DMS79 treated with DMSO at 0.1 percent for 48 hours (cell line): ENCODE results near the gene CHPF.

Experiments
- DNase-seq: peaks from one replicate; lab custom pipeline; 2025; lab: John Stamatoyannopoulos, UW

CHPF gene

DNA sequence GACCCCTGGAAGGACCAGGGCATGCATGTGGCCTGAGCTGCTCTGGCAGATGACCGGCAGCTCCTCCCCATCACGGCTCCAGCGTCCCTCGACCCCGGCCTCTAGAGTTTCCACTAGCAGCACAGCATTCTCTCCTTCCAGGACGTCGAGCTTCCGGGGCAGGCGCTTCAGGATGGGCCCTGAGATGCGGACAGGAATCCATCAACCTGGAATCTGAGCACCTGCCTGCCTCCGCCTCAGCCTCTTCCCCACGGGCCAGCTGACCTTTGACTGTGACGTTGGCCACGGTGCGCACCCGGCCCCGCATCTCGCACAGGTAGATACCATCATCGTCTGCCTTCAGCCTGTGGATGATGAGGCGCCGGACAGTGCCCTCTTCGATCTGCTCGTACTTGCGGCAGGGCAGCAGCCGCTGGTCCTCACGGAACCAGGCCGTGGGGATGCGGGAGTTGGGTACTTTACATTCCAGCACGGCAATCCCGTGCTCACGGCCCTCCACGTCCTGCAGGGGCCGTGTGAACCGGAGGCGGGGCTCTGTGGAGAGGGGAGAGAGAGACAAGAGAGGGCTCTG, 24.3 kb upstream of the CHPF start:
- DNase-seq, result no peak

DNA sequence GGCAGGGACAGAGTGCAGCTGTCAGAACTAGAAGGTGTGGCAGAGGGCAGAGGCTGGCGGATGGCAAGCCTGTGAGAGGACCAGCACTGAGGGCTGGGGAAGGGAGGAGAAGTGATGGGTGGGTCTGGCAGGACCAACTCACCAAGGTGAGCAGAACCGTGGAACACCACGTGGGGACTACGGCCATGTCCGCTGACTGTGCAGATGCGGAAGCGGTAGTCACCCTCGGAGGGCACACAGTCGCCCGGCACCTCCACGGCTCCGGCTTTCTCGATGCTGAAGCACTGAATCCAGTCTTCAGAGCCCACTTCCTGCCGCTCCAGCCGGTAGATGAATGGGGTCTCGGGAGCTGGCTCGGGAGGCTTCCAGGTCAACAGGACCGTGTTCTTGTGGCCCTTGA, 23.5 kb upstream of the CHPF start:
- no peak for DNase-seq

DNA sequence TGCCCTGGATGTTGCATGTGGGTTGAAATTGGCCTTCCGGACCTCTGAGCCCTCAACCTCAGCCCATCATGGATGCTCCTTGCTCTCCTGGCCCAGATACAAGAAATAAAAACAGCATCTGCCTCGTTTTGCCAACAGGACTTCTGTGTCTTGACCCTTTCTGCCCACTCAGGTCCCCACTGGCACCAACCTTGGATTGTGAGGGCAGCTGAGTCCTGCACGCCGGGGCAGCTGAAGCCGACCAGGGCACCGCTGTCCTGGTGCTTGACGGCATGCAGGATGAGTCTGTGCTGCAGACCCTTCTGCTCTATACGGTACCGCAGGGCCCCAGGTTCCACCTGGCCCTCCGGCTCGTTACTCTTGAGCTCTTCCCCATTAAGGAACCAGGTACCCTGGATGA, 23.0 kb upstream of the CHPF start:
- no peak for DNase-seq

DNA sequence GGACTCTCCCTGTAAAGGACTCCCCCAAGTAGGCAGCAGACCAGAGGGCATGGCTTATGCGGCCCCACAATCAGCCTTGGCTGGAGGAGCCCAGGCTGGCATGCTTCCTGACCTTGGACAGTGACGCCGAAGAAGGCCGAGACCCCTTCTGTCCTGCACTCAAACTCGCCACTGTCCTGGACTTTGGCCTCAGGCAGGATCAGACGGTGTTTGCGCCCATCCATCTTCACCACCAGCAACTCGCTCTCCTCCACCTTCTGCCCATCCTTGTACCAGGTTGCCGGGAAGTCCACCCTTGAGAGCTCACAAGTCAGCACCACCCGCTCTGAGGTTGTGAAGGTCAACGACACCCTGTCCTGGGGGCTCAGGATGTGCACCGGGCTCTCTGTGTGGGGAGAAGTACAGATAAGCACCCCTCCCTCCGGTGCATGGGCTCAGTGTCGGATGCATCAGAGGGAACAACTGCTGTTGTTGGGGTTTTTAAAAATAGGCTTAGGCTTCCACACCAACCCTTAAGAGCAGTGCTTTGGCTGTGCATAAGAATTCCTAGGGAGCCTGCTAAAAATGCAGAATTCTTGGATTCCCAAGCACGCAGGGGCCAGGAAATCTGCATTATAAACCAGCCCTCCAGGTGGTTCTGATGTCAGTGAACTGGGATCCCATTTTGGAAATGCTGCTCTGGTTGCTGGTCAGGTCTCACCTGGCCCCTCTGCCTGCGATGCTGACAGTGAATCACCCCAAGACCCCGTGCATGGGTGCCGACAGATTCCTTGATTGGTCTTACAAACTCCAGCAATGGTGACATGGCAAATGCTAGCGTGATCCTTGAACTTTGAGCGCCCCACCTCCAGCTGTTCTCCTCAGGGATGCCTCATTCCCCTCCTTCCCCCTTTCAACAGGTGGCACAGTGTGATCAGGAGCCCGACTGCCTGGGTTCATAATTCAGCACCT, 21.8 kb upstream of the CHPF start:
- no peak for DNase-seq

DNA sequence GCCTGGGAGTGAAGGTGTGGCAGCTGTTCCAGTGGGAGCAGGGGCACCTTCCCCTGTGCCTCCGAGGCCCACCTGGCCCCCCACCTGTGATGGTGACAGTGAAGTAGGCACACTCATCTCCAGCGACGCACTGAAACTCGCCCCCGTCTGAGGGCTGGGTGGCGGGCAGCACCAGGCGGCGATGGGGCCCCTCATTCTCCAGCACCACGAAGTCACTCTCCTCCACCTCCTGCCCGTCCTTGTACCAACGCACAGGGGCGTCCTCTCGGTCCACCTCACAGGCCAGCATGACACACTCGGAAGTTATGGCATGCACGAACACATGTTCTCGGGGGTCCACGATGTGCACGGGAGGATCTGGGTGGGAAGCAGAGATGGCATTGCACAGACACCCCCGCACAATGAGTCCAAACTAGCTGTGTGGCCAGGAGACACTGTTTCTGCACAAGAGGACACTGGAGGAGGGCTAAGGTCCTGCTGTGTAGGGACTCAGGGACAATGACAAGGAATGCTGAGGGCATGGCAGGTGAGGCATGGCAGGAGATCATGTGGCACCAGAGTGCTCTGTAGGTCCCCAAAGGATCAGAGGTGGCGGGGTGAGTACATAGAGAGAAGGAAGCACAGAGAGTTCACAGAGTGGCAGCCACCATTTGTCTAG, 19.8 kb upstream of the CHPF start:
- no peak for DNase-seq

DNA sequence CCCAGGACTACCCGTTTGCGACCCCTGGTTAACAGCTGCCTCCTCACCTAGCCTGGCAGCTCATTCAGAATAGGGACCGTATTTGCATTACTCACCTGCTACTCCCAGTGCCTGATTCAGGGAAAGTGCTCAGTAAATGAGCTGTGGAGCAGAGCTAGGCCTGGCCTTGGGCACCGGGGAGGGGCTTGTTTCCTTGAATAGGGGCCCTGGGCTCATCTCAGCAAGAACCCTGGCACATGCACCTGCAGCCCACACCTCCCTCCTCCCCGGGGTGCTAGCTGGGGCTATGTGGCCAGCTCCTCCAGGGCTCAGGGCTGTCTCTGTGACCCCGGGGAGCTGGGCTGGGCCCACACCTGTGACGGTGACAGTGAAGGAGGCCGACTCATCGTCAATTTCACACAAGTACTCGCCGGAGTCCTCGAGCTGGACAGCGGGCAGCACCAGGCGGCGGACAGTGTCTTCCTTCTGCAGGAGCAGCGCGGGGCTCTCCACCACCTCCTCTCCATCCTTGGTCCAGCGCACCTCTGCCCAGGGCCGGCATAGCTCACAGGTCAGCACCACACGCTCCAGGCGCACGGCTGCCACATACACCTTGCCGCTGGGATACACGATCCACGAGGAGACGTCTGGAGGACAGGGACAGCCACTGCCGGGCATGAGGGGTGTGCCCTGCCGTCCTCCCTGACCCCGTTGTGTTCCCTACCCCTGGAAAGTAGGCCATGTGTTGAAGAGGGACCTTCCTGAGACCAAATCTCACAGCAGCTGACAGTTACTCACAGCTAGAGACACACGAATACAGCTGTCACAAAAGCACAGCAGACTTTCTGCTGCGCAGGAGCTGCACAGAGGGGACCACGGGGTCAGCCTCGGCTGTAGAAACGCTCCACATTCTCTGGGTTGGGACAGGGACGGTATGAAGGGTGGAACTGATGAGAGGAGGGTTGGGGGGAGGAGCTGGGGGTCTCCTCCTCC, 18.7 kb upstream of the CHPF start:
- no peak for DNase-seq

DNA sequence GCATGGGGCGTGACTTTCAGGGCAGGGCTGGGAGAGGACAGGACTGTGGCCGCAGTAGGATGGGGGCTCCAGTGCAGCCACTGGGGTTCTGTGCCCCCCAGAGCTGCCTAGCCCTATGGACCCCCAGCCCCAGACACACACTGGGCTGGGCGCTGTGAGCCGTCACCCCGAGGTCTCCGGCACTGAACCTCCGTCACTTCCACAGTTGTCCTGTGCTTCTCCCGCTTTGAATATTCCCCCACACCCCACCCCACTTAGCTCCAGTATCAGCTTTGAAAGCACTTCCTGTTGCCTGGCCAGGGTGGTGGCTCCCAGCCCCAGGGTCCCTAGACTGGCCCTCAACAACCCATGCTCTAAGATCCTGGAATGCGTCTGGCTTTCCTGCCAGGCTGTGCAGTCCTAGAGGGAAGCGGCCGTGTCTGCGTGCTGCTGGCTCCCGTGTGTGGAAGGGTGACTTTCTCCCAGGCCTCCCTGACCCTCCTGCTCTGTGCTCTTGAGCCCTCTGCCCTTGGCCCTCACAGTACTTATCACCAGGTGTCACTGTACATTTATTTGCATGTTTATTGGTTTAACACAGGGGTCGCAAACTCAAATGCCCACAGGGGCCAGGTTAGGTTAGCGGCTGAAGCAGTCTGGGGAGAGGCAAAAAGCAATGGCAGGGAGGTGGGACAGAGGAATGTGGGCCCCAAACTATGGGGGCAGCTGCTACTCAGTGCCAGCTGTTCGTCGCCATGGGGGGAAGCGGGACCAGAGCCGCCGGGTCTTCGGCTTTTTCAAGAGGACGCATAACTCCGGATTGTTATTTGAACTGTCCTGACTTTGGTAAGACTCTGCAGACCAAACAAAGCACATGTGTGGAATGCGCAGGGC, 17.8 kb upstream of the CHPF start:
- DNase-seq, result no peak

DNA sequence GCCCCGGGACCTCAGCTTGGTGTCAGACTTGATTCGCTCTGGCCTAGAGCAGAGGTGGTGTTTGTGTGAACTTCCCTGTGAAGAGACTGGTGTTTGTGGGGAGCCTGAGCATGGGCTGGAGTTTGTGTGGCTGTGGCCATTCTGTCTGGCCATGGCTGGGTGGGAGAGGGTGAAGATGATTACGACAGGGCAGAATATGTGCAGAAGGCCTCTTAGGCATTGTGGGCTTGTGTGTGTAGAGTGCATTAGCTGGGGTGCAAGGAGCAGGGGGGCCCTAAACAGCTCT, 17.2 kb upstream of the CHPF start:
- no peak for DNase-seq

DNA sequence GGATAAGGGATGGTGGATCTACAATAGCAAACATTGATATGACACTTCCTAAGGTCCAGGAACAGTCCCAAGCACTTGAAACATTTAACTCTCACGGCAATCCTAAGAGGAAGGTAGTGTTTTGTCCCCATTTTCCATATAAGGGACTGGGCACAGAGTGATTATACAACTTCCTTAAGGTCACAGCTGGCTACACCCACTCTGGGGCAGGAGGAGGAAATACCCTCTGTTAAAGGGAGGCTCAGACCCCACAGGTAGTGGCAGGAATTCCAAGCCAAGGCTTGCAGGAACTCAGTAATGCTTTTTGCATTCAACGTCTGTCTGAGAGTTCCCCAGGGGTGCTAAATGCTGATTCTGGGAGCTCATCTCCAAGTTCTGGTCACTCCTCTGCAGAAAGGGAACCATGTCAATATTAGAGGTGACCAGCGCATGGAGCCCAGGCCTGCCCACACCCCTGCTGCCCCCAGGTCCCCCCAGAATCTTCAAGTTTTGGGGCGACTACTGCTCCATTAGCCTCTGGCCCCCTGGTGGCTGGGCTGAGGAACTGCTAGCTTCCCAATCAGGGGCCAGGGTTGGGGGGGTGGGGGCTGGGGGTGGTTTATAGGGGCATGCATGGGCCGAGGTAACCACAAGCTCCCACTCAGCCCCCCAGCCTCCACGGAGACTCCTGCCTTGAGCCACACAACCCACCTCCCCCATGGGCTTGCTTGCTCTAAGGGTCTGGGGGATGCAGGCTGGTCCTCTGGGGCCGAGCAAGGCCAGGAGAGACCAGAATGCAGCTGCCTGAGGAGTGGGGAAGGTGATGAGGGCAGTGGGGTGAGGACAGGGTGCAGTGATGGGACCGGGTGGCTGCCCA, 16.7 kb upstream of the CHPF start:
- no peak for DNase-seq

DNA sequence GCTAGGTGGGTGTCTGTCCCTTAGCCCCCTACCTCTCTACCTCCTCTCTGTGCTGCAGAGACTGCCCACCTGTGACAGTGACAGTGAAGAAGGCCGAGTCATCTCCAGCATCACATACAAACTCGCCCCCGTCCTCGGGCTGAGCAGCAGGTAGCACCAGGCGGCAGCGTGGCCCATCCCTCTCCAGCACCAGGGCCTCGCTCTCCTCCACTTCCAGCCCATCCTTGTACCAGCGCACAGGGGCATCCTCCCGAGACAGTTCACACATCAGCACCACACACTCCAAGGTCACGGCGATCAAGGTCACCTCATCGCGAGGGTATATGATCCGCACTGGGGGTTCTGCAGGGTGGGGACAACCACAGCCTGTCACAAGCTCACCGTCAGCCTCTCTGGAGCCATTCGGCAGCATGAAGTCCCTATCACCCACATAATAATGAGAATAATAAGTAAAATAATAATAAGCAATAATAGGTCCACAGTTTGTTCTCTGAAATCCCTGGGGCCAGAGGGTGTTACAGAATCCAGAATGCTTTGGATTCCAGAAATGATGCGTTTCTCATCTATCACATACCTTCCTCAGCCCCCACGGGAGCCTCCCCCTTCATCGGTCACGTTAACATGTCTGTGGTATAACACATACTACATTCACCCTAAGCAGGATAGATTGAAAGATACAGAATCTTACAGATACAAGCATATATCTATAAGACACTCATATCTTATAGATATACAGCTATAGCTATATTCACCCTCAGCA, 15.7 kb upstream of the CHPF start:
- no peak for DNase-seq

DNA sequence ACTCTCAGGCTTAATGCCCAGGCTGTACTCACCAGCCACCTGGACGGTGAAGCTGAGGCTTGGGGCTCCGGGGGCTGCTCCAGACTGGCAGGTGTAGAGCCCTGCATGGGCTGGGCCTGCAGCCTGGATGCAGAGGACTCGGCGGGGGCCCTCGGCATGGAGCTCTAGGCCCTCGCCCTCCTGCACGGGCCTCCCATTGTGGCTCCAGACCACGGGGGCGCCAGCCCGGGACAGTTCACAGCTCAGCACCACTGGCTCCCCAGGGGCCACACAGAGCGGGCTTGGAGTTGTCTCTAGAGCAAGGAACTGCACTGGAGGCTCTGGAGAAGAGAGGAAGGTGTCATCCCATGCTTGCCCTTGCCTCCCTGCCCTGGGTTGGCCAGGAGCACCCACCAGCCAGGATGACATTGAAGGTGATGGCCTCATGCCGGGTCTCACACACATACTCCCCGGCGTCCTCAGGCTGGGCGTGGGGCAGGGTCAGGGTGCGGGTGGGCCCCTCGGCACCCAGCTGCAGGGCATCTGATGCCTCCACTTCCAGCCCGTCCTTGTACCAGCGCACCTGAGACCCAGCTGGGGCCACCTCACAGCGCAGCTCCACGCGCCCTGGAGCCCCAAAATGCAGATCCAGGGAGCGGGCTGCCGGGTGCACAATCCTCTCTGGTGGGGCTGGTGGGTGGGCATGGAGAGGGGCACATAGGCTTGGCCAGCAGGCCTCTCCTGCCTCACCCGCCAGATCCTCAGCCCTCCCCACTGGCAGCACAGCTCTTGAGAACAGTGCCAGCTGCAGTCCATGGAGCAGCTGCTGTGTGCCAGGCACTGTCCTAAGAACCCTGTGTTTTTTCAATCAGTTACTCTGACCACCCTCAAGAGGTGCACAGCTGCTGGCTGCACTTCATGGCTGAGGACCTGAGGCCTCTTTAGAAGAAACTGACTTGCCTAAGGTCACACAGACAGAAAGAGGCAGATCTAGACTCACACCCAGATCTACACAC, 14.5 kb upstream of the CHPF start:
- no peak for DNase-seq

DNA sequence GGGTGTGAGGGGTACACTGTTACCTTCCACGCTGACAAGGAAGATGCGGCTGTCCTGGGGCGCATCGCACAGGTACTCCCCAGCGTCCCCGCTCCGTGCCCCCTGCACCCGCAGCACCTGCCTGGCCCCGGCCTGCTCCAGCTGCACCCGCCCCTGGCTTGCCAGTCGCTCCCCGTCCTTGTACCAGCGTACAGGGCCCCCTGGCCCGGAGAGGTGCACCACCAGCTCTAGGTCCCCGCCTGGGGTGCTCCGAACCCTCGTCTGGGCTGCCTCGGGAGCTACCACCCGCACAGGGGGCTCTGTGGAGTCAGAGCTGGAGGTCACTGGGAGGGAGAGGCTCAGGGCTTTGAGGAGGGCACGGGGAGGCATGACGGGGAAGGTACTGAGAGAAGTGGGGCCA, 13.7 kb upstream of the CHPF start:
- DNase-seq, result no peak

DNA sequence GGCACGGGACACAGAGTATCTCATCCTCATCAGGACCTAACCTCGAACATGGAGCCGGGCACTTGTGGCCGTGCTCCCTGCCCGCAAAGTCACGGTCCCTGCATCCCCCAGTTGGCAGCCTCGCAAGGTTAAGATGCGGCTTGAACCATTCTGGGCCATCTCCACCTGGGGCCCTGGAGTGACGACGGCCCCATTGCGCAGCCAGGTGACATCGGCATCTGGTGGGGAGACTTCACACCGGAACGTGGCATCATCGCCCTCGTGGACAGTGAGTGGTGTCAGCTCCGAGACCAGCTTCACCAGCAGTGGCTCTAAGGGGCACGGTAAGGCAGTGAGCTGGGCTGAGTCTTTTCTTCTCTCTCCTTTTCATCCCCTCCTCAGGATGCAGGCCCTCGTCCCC, 12.8 kb upstream of the CHPF start:
- no peak for DNase-seq

DNA sequence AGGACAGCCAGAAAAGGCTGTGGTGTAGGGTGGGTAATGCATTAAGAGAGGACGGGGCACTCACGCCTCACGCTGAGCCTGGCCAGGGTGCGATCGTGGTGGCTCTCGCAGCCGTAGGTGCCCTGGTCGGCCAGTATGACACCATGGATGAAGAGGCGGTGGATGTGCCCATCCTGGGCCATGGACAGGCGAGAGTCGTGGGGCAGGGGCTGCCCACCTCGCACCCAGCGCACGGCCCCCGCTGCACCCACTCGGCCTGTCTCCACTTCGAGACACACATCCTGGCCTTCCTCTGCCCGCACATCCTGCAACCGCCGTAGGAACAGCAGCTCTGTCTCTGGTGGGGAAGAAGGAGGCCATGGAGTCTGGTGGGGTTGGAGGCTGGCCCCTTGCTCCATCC, 12.3 kb upstream of the CHPF start:
- no peak for DNase-seq

DNA sequence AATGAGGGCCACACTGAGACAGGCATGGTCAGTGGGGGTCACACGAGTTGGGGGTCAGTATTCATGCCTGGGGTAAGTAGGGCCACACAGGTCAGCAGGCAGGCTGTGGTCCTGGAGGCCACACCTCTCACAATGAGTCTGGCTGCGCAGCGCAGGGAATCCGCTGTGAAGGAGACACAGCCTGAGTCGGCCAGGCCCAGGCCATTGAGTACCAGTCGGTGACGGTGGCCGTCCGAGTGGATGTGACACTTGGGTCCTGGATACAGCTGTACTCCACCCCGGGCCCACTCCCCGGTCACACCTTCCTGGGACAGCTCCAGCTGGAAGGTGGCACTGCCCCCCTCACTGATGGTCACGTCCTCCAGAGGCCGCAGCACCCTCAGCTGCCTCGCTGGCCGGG, 10.7 kb upstream of the CHPF start:
- DNase-seq, result no peak

DNA sequence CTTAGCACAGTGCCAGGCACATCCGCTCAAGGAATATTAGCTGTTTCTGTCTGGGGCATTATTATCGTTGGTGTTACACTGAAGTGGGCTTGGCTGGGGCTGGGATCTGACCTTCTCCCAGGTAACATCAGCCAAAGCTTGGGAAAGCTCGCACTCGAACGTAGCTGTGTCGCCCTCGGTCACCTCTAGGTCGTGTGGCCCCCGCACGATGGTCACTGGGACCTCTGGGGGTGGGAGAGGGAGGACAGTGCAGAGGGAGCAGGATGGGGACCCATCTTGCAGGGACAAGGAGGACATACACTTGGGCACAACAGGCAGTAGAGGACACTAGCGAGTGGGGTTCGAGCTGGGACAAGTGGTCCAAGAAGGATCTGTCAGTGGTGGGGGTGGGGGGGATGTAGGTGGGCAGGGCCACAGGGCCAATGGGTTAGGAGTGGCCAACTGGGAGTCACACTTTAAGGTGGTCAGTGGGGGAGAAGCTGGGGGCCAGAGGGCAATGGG, 9.9 kb upstream of the CHPF start:
- DNase-seq, result no peak

DNA sequence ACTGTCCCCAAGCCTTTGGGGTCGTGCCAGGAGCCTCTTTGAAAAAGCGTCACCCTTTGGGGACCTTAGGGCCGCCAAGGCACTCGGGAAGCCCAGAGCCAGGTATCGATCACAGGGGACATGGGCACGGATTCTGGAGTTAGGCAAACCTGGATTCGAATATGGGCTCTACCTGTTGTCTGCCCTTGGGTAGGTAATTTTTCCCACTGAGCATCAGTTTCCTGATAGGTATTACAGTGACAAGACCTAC, 9.5 kb upstream of the CHPF start:
- DNase-seq, result no peak

DNA sequence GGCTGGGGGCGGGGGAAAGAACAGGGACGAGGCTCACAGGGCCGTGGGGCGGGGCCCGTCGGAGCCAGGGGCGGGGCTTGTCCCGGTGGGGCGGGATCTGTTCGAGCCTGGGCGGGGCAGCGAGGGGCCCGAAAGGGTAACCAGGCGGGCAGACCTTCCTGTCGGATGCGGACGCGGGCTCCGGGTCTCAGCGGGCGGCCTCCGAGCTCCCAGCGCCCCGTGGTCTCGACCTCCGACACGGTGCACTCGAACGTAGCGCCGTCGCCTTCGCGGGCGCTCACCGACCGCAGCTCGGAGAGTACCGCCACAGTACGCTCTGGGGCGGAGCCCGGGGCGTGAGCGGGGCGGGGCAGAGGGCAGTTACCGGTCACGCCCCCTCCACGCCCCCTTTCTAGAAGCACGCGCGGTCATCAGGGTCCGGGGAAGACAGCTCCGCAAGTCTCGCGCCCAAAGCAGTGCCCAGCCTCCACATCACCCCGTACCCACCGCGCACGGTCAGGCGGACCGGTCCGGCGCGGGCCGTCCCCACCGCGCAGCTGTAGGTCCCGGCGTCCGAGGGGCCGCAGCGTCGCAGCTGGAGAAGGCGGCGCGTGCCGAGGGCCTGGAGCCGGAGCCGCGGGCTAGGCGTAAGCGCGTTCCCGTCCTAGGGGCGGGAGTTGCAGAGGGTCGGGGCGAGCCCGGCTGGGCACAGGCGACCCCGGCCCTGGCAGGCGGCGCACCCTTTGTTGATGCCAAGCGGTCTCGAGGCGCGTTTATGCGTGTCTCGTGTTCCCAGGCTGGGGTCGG, 9.0 kb upstream of the CHPF start:
- DNase-seq, result peak; percentile 77
